ENCODE results near the gene NPC1L1. TPM values are rescaled to one million over a fixed set of nuclear protein-coding genes. Genes with fewer than 3 reads are reported as not detected.

NPC1L1 gene
- polyA plus RNA-seq, 4 donors, result 39.9 to 108 (median 57.3) TPM

DNA sequence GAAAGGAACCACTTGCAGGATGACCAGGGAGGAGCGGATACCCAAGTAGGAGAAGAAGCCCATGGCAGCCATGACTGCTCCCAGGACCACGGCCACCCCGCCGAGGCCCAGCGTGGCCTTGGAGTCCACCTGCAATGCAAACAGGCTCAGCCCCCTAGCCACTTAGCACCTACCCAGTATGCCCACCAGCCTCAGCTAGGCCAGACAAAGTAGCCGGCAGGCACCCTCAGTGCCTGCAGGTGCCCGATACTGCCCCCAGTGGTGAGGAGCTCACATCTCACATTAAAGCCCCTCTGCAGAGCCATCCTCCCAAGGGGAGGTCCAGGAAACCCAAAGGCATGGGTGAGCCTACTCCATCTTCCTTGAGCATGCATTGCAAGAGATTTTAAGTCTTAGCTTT is 6.6 kb downstream of the NPC1L1 start:
- 57 to 77% (median 75%) methylated on average over 7 of the region's 7 CpGs for WGBS, 3 donors

GRCh38 chr7:44534087-44534486 is 7.0 kb downstream of the NPC1L1 start:
- H3K27me3 ChIP-seq (ENCODE audit: control insufficient read depth in 3 of 3, insufficient read depth in 3 of 3, low read length in 3 of 3), result no peaks in the 10 kb centered on the region
- no peak for FAIRE-seq
- peak in 1 of 2 donors; percentile 37 for DNase-seq
- H3K4me1 ChIP-seq (ENCODE audit: control insufficient read depth in 3 of 3, insufficient read depth in 2 of 3, low read depth in 1 of 3, low read length in 2 of 3), result peaks cover 0 to 31% (median 4%) of the 10 kb centered on the region in 3 donors
- H3K9me3 ChIP-seq (ENCODE audit: control insufficient read depth in 2 of 2, insufficient read depth in 1 of 2, low read depth in 1 of 2, low read length in 1 of 2), result no peaks in the 10 kb centered on the region
- H3K36me3 ChIP-seq (ENCODE audit: control insufficient read depth in 3 of 3, insufficient read depth in 2 of 3, low read depth in 1 of 3, low read length in 3 of 3), result peaks cover 0 to 73% (median 5%) of the 10 kb centered on the region in 3 donors
- H3K4me3 ChIP-seq (ENCODE audit: low read depth in 1 of 3, low read length in 3 of 3), result no peak overlapping the region
- H3K27ac ChIP-seq (ENCODE audit: low read depth in 1 of 3, low read length in 2 of 3), result peak overlapping the region in 2 of 3 donors; percentile 21 to 51
- 57 to 69% (median 65%) methylated on average over 5 of the region's 5 CpGs for WGBS, 3 donors

More for the DNA sequence above, 6.6 kb downstream of the NPC1L1 start:
- peaks cover 0 to 75% (median 5%) of the 10 kb centered on the region in 3 donors for H3K36me3 ChIP-seq (ENCODE audit: control insufficient read depth in 3 of 3, insufficient read depth in 2 of 3, low read depth in 1 of 3, low read length in 3 of 3)
- H3K4me1 ChIP-seq (ENCODE audit: control insufficient read depth in 3 of 3, insufficient read depth in 2 of 3, low read depth in 1 of 3, low read length in 2 of 3), result peaks cover 0 to 35% (median 4%) of the 10 kb centered on the region in 3 donors
- FAIRE-seq (no peak), DNase-seq (peak in 1 of 2 donors; percentile 68)
- H3K9me3 ChIP-seq (ENCODE audit: control insufficient read depth in 2 of 2, insufficient read depth in 1 of 2, low read depth in 1 of 2, low read length in 1 of 2), result no peaks in the 10 kb centered on the region
- peak overlapping the region in 2 of 3 donors; percentile 21 to 51 for H3K27ac ChIP-seq (ENCODE audit: low read depth in 1 of 3, low read length in 2 of 3)
- H3K27me3 ChIP-seq (ENCODE audit: control insufficient read depth in 3 of 3, insufficient read depth in 3 of 3, low read length in 3 of 3), result no peaks in the 10 kb centered on the region
- H3K4me3 ChIP-seq (ENCODE audit: low read depth in 1 of 3, low read length in 3 of 3), result no peak overlapping the region

DNA sequence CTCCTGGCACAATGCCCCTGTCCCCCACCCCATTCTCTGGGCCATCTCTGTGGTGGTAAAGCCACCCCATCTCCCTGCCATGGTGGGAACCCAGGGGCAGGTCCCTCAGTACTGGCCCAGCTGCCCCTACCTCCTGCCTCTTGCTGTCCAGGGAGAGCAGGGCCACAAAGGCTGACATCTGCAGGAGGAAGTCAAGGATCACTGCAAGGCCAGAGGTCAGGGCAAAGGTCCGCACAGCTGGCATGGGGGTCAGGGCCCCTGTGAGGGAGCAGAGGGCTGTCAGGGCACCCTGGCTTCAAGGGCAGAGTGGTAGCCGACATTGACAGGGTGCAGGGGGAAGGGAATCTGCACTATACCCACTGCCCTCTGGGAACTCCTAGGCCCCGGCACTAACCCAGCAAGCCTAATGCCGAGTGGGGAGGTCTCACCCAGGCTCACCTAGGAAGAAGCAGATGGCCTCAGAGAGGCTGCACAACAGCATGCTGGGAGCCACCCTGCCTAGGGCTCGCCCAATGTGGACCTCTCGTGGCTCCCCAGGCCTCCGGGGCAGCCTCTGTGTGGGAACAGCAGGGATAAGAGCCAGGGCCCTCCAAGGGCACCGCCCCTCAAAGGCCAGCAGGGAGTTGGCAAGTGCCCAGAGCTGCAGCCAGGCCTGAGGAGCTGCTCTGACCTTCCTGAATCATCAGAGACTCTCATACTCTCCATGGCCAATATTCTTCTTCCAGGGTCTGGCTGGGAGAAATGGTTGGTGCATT is 7.7 kb downstream of the NPC1L1 start:
- no peak for DNase-seq
- Histone ChIP-seq H3K27ac (ENCODE audit: low read depth in 1 of 3, low read length in 2 of 3) (peak overlapping the region in 1 of 3 donors; percentile 34), H3K4me3 (ENCODE audit: low read depth in 1 of 3, low read length in 3 of 3) (no peak overlapping the region), H3K4me1 (ENCODE audit: control insufficient read depth in 3 of 3, insufficient read depth in 2 of 3, low read depth in 1 of 3, low read length in 2 of 3) (peaks cover 0 to 26% (median 4%) of the 10 kb centered on the region in 3 donors), H3K36me3 (ENCODE audit: control insufficient read depth in 3 of 3, insufficient read depth in 2 of 3, low read depth in 1 of 3, low read length in 3 of 3) (peaks cover 0 to 69% (median 5%) of the 10 kb centered on the region in 3 donors), H3K27me3 (ENCODE audit: control insufficient read depth in 3 of 3, insufficient read depth in 3 of 3, low read length in 3 of 3) (no peaks in the 10 kb centered on the region), H3K9me3 (ENCODE audit: control insufficient read depth in 2 of 2, insufficient read depth in 1 of 2, low read depth in 1 of 2, low read length in 1 of 2) (no peaks in the 10 kb centered on the region)
- FAIRE-seq, result no peak
- WGBS, 3 donors, result 80 to 87% (median 80%) methylated on average over 8 of the region's 8 CpGs

GRCh38 chr7:44531421-44532380 is 9.4 kb downstream of the NPC1L1 start:
- Histone ChIP-seq H3K9me3 (ENCODE audit: control insufficient read depth in 2 of 2, insufficient read depth in 1 of 2, low read depth in 1 of 2, low read length in 1 of 2) (peaks cover 0 to 13% of the 10 kb centered on the region in 2 donors), H3K27me3 (ENCODE audit: control insufficient read depth in 3 of 3, insufficient read depth in 3 of 3, low read length in 3 of 3) (no peaks in the 10 kb centered on the region), H3K4me3 (ENCODE audit: low read depth in 1 of 3, low read length in 3 of 3) (no peak overlapping the region), H3K4me1 (ENCODE audit: control insufficient read depth in 3 of 3, insufficient read depth in 2 of 3, low read depth in 1 of 3, low read length in 2 of 3) (peaks cover 0 to 14% (median 4%) of the 10 kb centered on the region in 3 donors), H3K36me3 (ENCODE audit: control insufficient read depth in 3 of 3, insufficient read depth in 2 of 3, low read depth in 1 of 3, low read length in 3 of 3) (peaks cover 0 to 66% (median 5%) of the 10 kb centered on the region in 3 donors), H3K27ac (ENCODE audit: low read depth in 1 of 3, low read length in 2 of 3) (no peak overlapping the region)
- DNase-seq (no peak), FAIRE-seq (no peak)
- 87 to 88% (median 88%) methylated on average over 16 to 17 of the region's 17 CpGs for WGBS, 3 donors

GRCh38 chr7:44530990-44531389 is 10.1 kb downstream of the NPC1L1 start:
- peaks cover 0 to 20% of the 10 kb centered on the region in 2 donors for H3K9me3 ChIP-seq (ENCODE audit: control insufficient read depth in 2 of 2, insufficient read depth in 1 of 2, low read depth in 1 of 2, low read length in 1 of 2)
- 64 to 71% (median 67%) methylated on average over 10 of the region's 10 CpGs for WGBS, 3 donors
- peaks cover 0 to 10% (median 4%) of the 10 kb centered on the region in 3 donors for H3K4me1 ChIP-seq (ENCODE audit: control insufficient read depth in 3 of 3, insufficient read depth in 2 of 3, low read depth in 1 of 3, low read length in 2 of 3)
- no peak for DNase-seq
- FAIRE-seq, result no peak
- H3K27me3 ChIP-seq (ENCODE audit: control insufficient read depth in 3 of 3, insufficient read depth in 3 of 3, low read length in 3 of 3), result no peaks in the 10 kb centered on the region
- peaks cover 0 to 66% (median 5%) of the 10 kb centered on the region in 3 donors for H3K36me3 ChIP-seq (ENCODE audit: control insufficient read depth in 3 of 3, insufficient read depth in 2 of 3, low read depth in 1 of 3, low read length in 3 of 3)
- no peak overlapping the region for H3K27ac ChIP-seq (ENCODE audit: low read depth in 1 of 3, low read length in 2 of 3)
- H3K4me3 ChIP-seq (ENCODE audit: low read depth in 1 of 3, low read length in 3 of 3), result no peak overlapping the region

- DNase-seq, result no peak
- H3K4me1 ChIP-seq (ENCODE audit: control insufficient read depth in 3 of 3, insufficient read depth in 2 of 3, low read depth in 1 of 3, low read length in 2 of 3), result no peaks in the 10 kb centered on the region
- no peaks in the 10 kb centered on the region for H3K27me3 ChIP-seq (ENCODE audit: control insufficient read depth in 3 of 3, insufficient read depth in 3 of 3, low read length in 3 of 3)
- FAIRE-seq, result no peak
- no peak overlapping the region for H3K27ac ChIP-seq (ENCODE audit: low read depth in 1 of 3, low read length in 2 of 3)
- no peak overlapping the region for H3K4me3 ChIP-seq (ENCODE audit: low read depth in 1 of 3, low read length in 3 of 3)
- peaks cover 0 to 37% of the 10 kb centered on the region in 2 donors for H3K9me3 ChIP-seq (ENCODE audit: control insufficient read depth in 2 of 2, insufficient read depth in 1 of 2, low read depth in 1 of 2, low read length in 1 of 2)
- WGBS, 3 donors, result 84 to 92% (median 90%) methylated on average over 3 of the region's 3 CpGs
- H3K36me3 ChIP-seq (ENCODE audit: control insufficient read depth in 3 of 3, insufficient read depth in 2 of 3, low read depth in 1 of 3, low read length in 3 of 3), result peaks cover 0 to 63% (median 13%) of the 10 kb centered on the region in 3 donors
These were observed 16.2 kb downstream of the NPC1L1 start for GRCh38 chr7:44524811-44525388.

GRCh38 chr7:44522315-44522714 is 18.8 kb downstream of the NPC1L1 start:
- Histone ChIP-seq H3K27ac (ENCODE audit: low read depth in 1 of 3, low read length in 2 of 3) (no peak overlapping the region), H3K27me3 (ENCODE audit: control insufficient read depth in 3 of 3, insufficient read depth in 3 of 3, low read length in 3 of 3) (no peaks in the 10 kb centered on the region), H3K9me3 (ENCODE audit: control insufficient read depth in 2 of 2, insufficient read depth in 1 of 2, low read depth in 1 of 2, low read length in 1 of 2) (peaks cover 0 to 28% of the 10 kb centered on the region in 2 donors), H3K4me1 (ENCODE audit: control insufficient read depth in 3 of 3, insufficient read depth in 2 of 3, low read depth in 1 of 3, low read length in 2 of 3) (no peaks in the 10 kb centered on the region), H3K4me3 (ENCODE audit: low read depth in 1 of 3, low read length in 3 of 3) (no peak overlapping the region), H3K36me3 (ENCODE audit: control insufficient read depth in 3 of 3, insufficient read depth in 2 of 3, low read depth in 1 of 3, low read length in 3 of 3) (peaks cover 0 to 73% (median 17%) of the 10 kb centered on the region in 3 donors)
- 82 to 94% (median 90%) methylated on average over 3 of the region's 3 CpGs for WGBS, 3 donors
- FAIRE-seq (no peak), DNase-seq (no peak)

All from small intestine (tissue), 7 donors.